HCT116 (cell line): ENCODE results near the gene DNASE2B.

Source experiments
- CTCF ChIP-seq, 3 experiments: fragments of 200-600 bp in 1 of 3; sonication (generic) in 1 of 3; IDR thresholded peaks in 2 of 3; conservative IDR thresholded peaks in 1 of 3; 2 replicates each; pipeline ENCODE4 v1.5.1; 2012 to 2017; ENCODE audit warnings: low read depth in 2 of 3, low read length in 2 of 3, antibody characterized with exemption in 1 of 3, borderline replicate concordance in 1 of 3, control low read depth in 1 of 3, mild to moderate bottlenecking in 1 of 3, mixed read lengths in 1 of 3, mixed run types in 1 of 3, moderate library complexity in 1 of 3; ENCODE audit not compliant: insufficient read depth in 1 of 3
- POLR2A ChIP-seq: IDR thresholded peaks from 2 replicates; pipeline ENCODE4 v1.7.0; 2011; ENCODE audit warnings: borderline replicate concordance; ENCODE audit not compliant: insufficient read depth, insufficient read length; ENCODE audit errors: extremely low read depth
- POLR2AphosphoS5 ChIP-seq: IDR thresholded peaks from 2 replicates; pipeline ENCODE4 v1.6.1; 2011; ENCODE audit warnings: mild to moderate bottlenecking, low read depth, low read length, moderate library complexity
- ZBTB33 ChIP-seq: IDR thresholded peaks from 2 replicates; pipeline ENCODE4 v1.6.1; 2011; ENCODE audit warnings: mild to moderate bottlenecking, low read length, moderate library complexity; ENCODE audit not compliant: insufficient replicate concordance; ENCODE audit errors: extremely low read depth

GRCh38 chr1:84355556-84355955 lies 42.7 kb upstream of the DNASE2B start:
- TF ChIP-seq POLR2A (no peak), CTCF (IDR thresholded peaks at IDR 0.05 in 2 of 3, conservative IDR thresholded peaks at IDR 0.05 in 1 of 3; ENCODE audit: borderline replicate concordance in 1 of 3, insufficient read depth in 1 of 3, low read depth in 2 of 3, low read length in 2 of 3) (no peak), POLR2AphosphoS5 (no peak), ZBTB33 (no peak)
